ENCODE measurements around the gene ZSCAN29.

The ZSCAN29 gene

GRCh38 chr15:43412096-43412495 is 41.3 kb upstream of the ZSCAN29 start:
- Histone ChIP-seq H3K4me2 (ENCODE audit: low read depth, low read length, poor library complexity, severe bottlenecking) (no peak overlapping the region), H3K9ac (ENCODE audit: low read depth, low read length, poor library complexity, severe bottlenecking) (no peak overlapping the region), H2AFZ (ENCODE audit: low read length) (no peak overlapping the region), H3K79me2 (ENCODE audit: insufficient read depth, low read length) (no peaks in the 10 kb centered on the region), H3K9me3 (ENCODE audit: insufficient read depth, low read depth, low read length) (no peaks in the 10 kb centered on the region), H3K36me3 (ENCODE audit: insufficient read depth, low read length) (peaks cover 82% of the 10 kb centered on the region; the same call in 1 of the 2 replicates), H4K20me1 (ENCODE audit: insufficient read depth, low read length, poor library complexity, severe bottlenecking) (no peaks in the 10 kb centered on the region), H3K4me3 (ENCODE audit: low read length, poor library complexity, severe bottlenecking) (no peak overlapping the region), H3K9me2 (replicated peaks; ENCODE audit: low read depth, low read length) (no peaks in the 10 kb centered on the region), H3K4me1 (ENCODE audit: insufficient read depth, low read length, poor library complexity, severe bottlenecking) (no peaks in the 10 kb centered on the region), H3K27me3 (ENCODE audit: insufficient read depth, low read length, poor library complexity, severe bottlenecking) (no peaks in the 10 kb centered on the region), H3F3A (ENCODE audit: low read depth) (no peaks in the 10 kb centered on the region)
- TF ChIP-seq, protein P1, sequence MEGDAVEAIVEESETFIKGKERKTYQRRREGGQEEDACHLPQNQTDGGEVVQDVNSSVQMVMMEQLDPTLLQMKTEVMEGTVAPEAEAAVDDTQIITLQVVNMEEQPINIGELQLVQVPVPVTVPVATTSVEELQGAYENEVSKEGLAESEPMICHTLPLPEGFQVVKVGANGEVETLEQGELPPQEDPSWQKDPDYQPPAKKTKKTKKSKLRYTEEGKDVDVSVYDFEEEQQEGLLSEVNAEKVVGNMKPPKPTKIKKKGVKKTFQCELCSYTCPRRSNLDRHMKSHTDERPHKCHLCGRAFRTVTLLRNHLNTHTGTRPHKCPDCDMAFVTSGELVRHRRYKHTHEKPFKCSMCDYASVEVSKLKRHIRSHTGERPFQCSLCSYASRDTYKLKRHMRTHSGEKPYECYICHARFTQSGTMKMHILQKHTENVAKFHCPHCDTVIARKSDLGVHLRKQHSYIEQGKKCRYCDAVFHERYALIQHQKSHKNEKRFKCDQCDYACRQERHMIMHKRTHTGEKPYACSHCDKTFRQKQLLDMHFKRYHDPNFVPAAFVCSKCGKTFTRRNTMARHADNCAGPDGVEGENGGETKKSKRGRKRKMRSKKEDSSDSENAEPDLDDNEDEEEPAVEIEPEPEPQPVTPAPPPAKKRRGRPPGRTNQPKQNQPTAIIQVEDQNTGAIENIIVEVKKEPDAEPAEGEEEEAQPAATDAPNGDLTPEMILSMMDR (conservative IDR thresholded peaks at IDR 0.05; ENCODE audit: low read length): no peak
- no peak for TF ChIP-seq EZH2phosphoT487 (IDR thresholded peaks at IDR 0.05; ENCODE audit: borderline replicate concordance)

DNA sequence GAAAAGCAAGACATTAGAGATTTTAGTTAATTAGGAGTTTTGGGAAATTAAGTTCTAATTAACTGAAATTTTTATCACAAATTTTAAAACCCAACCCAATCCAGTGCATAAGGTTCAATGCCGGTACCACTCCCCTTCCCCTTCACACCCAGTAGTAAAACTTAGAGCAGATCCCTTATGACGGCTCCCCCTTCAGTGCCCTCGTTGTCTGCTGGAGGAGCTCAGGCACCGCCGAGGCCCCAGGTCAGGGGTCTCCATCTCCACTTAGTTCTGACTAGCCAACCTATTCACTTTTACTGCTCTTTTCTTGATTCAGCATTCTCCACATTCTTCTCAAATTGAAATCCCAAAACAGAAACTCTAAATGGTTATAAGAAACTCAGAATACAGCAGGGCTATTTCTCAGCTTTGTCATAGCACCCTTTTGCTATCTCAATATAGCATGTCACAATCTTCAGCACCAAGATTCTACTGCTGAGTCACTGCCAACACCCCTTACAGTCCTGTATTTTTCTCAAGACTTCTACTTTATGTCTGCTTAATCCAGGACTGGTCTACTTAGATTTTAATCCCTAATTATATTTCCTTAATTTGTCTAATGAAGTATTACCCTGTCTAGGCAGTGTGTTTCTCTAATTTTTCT is 39.9 kb upstream of the ZSCAN29 start:
- H3K36me3 ChIP-seq (ENCODE audit: insufficient read depth, low read length): peaks cover 87% of the 10 kb centered on the region; the same call in 1 of the 2 replicates
- no peak overlapping the region for H2AFZ ChIP-seq (ENCODE audit: low read length)
- H3K9ac ChIP-seq (ENCODE audit: low read depth, low read length, poor library complexity, severe bottlenecking): no peak overlapping the region
- no peaks in the 10 kb centered on the region for H3K4me1 ChIP-seq (ENCODE audit: insufficient read depth, low read length, poor library complexity, severe bottlenecking)
- no peaks in the 10 kb centered on the region for H3K9me3 ChIP-seq (ENCODE audit: insufficient read depth, low read depth, low read length)
- H3K4me2 ChIP-seq (ENCODE audit: low read depth, low read length, poor library complexity, severe bottlenecking): no peak overlapping the region
- H3K9me2 ChIP-seq (replicated peaks; ENCODE audit: low read depth, low read length): no peaks in the 10 kb centered on the region
- no peaks in the 10 kb centered on the region for H3K79me2 ChIP-seq (ENCODE audit: insufficient read depth, low read length)
- TF ChIP-seq, protein P1 (conservative IDR thresholded peaks at IDR 0.05; ENCODE audit: low read length): no peak
- TF ChIP-seq EZH2phosphoT487 (IDR thresholded peaks at IDR 0.05; ENCODE audit: borderline replicate concordance): no peak
- no peak overlapping the region for H3K4me3 ChIP-seq (ENCODE audit: low read length, poor library complexity, severe bottlenecking)
- H3K27me3 ChIP-seq (ENCODE audit: insufficient read depth, low read length, poor library complexity, severe bottlenecking): no peaks in the 10 kb centered on the region
- H4K20me1 ChIP-seq (ENCODE audit: insufficient read depth, low read length, poor library complexity, severe bottlenecking): no peaks in the 10 kb centered on the region
- no peaks in the 10 kb centered on the region for H3F3A ChIP-seq (ENCODE audit: low read depth)

DNA sequence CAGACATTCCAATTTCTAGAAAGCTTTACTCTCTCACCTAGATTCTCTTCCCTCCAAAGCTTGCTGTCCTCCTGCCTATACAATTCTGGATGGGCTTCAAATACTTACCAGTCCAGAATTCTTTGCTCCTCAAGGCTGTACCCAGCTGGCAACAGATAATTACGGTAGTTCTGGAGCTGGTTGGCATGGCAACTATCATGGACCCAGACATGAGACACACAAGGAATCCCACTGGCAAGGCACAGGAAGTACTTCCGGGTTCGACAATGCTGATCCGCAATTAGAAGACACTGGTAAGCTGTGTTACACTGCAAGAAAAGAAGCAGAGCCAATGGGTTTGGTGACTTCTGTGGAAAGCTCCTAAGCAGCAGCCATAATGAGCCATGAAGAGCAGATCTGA is 37.9 kb upstream of the ZSCAN29 start:
- Histone ChIP-seq H2AFZ (ENCODE audit: low read length) (no peak overlapping the region), H3K27me3 (ENCODE audit: insufficient read depth, low read length, poor library complexity, severe bottlenecking) (no peaks in the 10 kb centered on the region), H3K9me2 (replicated peaks; ENCODE audit: low read depth, low read length) (no peaks in the 10 kb centered on the region), H3F3A (ENCODE audit: low read depth) (no peaks in the 10 kb centered on the region), H3K9ac (ENCODE audit: low read depth, low read length, poor library complexity, severe bottlenecking) (no peak overlapping the region), H3K36me3 (ENCODE audit: insufficient read depth, low read length) (peaks cover 89% of the 10 kb centered on the region; the same call in 1 of the 2 replicates), H3K4me3 (ENCODE audit: low read length, poor library complexity, severe bottlenecking) (no peak overlapping the region), H3K79me2 (ENCODE audit: insufficient read depth, low read length) (no peaks in the 10 kb centered on the region), H3K4me1 (ENCODE audit: insufficient read depth, low read length, poor library complexity, severe bottlenecking) (no peaks in the 10 kb centered on the region), H3K4me2 (ENCODE audit: low read depth, low read length, poor library complexity, severe bottlenecking) (no peak overlapping the region), H3K9me3 (ENCODE audit: insufficient read depth, low read depth, low read length) (no peaks in the 10 kb centered on the region), H4K20me1 (ENCODE audit: insufficient read depth, low read length, poor library complexity, severe bottlenecking) (no peaks in the 10 kb centered on the region)
- TF ChIP-seq, protein P1 (conservative IDR thresholded peaks at IDR 0.05; ENCODE audit: low read length): no peak
- TF ChIP-seq EZH2phosphoT487 (IDR thresholded peaks at IDR 0.05; ENCODE audit: borderline replicate concordance): no peak

Measured in Loucy (cell line).